Astrocyte of the cerebellum (primary cell): ENCODE results near the gene RPL13A.

Experiments used
- DNase-seq: peaks from one replicate; pipeline ENCODE4 v3.0.0-alpha.2; 2011; ENCODE audit warnings: low read depth
- H3K4me3 ChIP-seq: 2 replicates; pipeline ENCODE4 v1.5.1; 2011; ENCODE audit warnings: mild to moderate bottlenecking, low read depth, low read length, moderate library complexity
- CTCF ChIP-seq: IDR thresholded peaks from 2 replicates; pipeline ENCODE4 v1.5.1; 2012; ENCODE audit warnings: low read length, low read depth, moderate library complexity, mild to moderate bottlenecking; ENCODE audit errors: missing control alignments
- in situ Hi-C: cut with HindIII; loops from 2 replicates; pipeline ENCODE4 v1.10.0; 2017; ENCODE audit warnings: low sequenced_read_pairs

RPL13A gene

GRCh38 chr19:49534632-49535385 lies 47.4 kb downstream of the RPL13A start:
- in situ Hi-C loops: no loop called here
- no peak for DNase-seq
- no peak overlapping the region for H3K4me3 ChIP-seq
- no peak for TF ChIP-seq CTCF

- H3K4me3 ChIP-seq: no peak overlapping the region
- DNase-seq: no peak
- in situ Hi-C loops: no loop called here
- TF ChIP-seq CTCF: no peak
These were observed 49.6 kb downstream of the RPL13A start for GRCh38 chr19:49536921-49537462.

- no peak for TF ChIP-seq CTCF
- H3K4me3 ChIP-seq: no peak overlapping the region
- no peak for DNase-seq
- in situ Hi-C loops: no loop called here
These were observed 51.2 kb downstream of the RPL13A start for GRCh38 chr19:49538643-49539042.

- TF ChIP-seq CTCF: no peak
- no peak for DNase-seq
- in situ Hi-C loops: no loop called here
- no peak overlapping the region for H3K4me3 ChIP-seq
These were observed 52.0 kb downstream of the RPL13A start for GRCh38 chr19:49539192-49539952.
